ENCODE data around the gene NAA60.
A peak's percentile ranks its signal among the peaks of the same experiment; 100 is the strongest.
"Not testable (repeated sequence)": the region's sequence is repeated elsewhere in the genome, so short reads cannot be mapped to it uniquely, and the experiment has no call there.

NAA60 gene

GRCh38 chr16:3486506-3487215 is 43.2 kb downstream of the NAA60 start:
- Histone ChIP-seq H3K4me1 (ENCODE audit: insufficient read depth, low read length) (no peaks in the 10 kb centered on the region), H3K36me3 (ENCODE audit: insufficient read depth, low read length) (peaks cover 41% of the 10 kb centered on the region), H3K9me3 (ENCODE audit: low read length) (no peaks in the 10 kb centered on the region), H3K4me3 (ENCODE audit: low read depth in 1 of 2, low read length in 2 of 2) (no peak overlapping the region), H3K9ac (ENCODE audit: low read length) (no peak overlapping the region), H3K27ac (ENCODE audit: low read depth, low read length) (no peak overlapping the region), H3K27me3 (ENCODE audit: control insufficient read depth in 1 of 2, insufficient read depth in 2 of 2, low read length in 2 of 2) (no peaks in the 10 kb centered on the region)

DNA sequence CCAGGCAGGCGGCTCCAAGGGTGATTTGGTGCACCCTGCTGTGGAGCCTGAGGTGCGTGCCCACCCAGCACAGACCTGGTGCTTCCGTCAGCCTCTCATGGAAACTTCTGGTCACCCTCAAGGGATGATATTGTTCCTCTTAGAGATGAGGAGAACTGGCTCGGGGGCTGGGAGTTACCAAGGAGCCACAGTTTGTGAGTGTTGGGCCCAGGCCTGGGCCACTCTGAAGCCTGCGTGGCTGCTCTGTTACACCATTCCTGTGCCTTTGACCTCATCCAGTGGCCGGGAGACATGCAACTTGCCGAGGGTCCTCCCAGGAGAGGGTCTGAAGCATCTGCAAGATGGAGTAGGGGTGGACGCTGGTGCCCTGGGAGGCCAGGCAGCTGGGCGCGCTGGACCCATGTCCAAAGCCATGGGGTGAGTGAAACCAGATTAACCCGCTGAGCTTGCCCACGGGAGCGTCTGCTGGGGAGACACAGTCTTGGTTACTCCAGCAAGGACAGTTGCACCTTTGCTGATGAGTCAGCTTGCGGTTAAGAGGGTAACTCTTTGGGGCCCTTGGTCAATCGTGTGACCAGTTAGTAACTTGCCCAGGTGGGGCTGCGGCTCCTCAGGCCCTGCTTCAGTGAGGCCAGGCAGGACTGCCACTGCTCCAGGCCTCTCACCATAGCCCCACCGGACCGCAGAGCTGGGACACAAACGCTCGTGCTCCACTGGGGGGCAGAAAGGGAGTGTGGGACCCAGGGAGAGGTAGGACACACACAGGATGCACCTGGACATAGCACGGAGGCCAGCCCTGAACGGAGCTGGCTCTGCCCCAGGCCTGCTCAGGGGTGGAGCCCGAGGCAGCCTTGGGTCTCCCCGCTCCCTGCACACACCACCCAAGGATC is 44.3 kb downstream of the NAA60 start:
- Histone ChIP-seq H3K4me3 (ENCODE audit: low read depth in 1 of 2, low read length in 2 of 2) (no peak overlapping the region), H3K27me3 (ENCODE audit: control insufficient read depth in 1 of 2, insufficient read depth in 2 of 2, low read length in 2 of 2) (no peaks in the 10 kb centered on the region), H3K27ac (ENCODE audit: low read depth, low read length) (no peak overlapping the region), H3K9ac (ENCODE audit: low read length) (no peak overlapping the region), H3K4me1 (ENCODE audit: insufficient read depth, low read length) (no peaks in the 10 kb centered on the region), H3K9me3 (ENCODE audit: low read length) (no peaks in the 10 kb centered on the region), H3K36me3 (ENCODE audit: insufficient read depth, low read length) (peaks cover 33% of the 10 kb centered on the region)

DNA sequence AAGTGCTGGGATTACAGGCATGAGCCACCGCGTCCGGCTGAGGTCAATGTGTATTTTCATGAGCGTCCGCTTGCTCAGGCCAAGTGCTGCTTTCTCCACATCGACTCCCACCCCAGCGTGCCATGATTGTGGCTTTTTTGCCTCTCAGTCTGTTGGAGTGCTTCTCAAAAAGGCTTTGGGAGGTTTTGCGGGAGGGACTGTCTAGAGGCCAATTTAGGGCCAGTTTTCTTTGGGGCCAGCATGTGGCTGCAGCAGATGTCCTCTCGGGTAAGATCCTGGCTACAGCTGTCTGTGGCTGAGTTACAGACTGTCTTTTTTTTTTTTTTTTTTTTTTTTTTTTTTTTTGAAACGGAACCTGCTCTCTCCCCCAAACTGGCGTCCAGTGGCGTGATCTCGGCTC is 45.3 kb downstream of the NAA60 start:
- Histone ChIP-seq H3K27me3 (ENCODE audit: control insufficient read depth in 1 of 2, insufficient read depth in 2 of 2, low read length in 2 of 2) (no peaks in the 10 kb centered on the region), H3K4me1 (ENCODE audit: insufficient read depth, low read length) (no peaks in the 10 kb centered on the region), H3K4me3 (ENCODE audit: low read depth in 1 of 2, low read length in 2 of 2) (no peak overlapping the region), H3K36me3 (ENCODE audit: insufficient read depth, low read length) (peaks cover 23% of the 10 kb centered on the region), H3K9me3 (ENCODE audit: low read length) (no peaks in the 10 kb centered on the region), H3K27ac (ENCODE audit: low read depth, low read length) (no peak overlapping the region), H3K9ac (ENCODE audit: low read length) (no peak overlapping the region)

DNA sequence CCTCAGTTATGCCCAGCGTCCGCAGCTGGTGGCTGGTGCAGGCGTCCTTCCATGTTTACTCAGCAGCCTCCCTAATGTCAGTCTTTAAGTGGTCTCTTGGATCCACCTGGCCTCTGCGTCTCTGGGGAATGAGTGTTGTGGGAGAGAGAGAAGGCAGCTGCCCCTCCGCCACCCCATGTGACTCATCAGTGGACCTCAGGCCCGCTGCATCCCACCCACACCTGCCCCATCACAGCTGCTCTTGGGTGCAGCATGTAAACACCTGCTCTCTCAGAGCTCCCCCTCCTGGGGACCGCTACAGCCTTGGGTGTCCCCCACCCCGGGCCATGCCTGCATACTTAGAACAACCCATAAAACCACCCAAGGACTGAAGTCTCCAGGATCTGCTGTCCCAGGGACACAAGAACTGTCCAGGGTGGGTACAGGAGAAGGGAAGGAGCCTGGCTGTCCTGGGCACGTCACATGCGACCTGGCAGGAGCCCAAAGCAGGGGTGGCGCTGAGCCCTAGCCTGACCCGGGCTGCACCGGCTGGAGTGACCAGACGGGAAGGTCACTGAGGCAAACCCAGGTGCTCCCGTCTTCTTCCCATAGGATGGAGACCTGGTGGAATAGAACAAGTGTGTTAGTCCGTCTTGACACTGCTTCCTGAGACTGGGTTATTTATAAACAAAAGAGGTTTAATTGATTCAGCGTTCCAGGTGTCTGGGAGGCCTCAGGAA is 47.6 kb downstream of the NAA60 start:
- no peaks in the 10 kb centered on the region for H3K9me3 ChIP-seq (ENCODE audit: low read length)
- no peak overlapping the region for H3K27ac ChIP-seq (ENCODE audit: low read depth, low read length)
- peaks cover 1% of the 10 kb centered on the region for H3K36me3 ChIP-seq (ENCODE audit: insufficient read depth, low read length)
- no peaks in the 10 kb centered on the region for H3K4me1 ChIP-seq (ENCODE audit: insufficient read depth, low read length)
- no peak overlapping the region for H3K4me3 ChIP-seq (ENCODE audit: low read depth in 1 of 2, low read length in 2 of 2)
- H3K27me3 ChIP-seq (ENCODE audit: control insufficient read depth in 1 of 2, insufficient read depth in 2 of 2, low read length in 2 of 2): no peaks in the 10 kb centered on the region
- no peak overlapping the region for H3K9ac ChIP-seq (ENCODE audit: low read length)

DNA sequence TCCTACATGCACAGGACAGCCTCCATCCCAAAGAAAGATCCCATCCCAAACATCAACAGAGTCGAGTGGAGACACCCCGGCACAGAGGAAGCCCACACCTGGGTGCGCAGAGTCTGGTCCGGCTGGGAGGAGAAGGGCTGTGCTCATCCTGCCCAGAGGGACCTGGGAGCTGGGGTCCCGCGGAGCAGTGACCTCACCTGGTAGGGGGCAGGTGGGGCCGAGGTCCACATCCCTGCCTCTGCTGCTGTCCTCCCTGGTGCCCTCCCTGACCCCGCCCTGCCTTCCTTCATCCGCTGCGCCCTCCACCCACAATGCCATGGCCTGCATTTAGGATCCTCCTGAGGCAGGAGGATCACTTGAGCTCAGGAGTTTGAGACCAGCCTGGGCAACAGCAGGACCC is 48.9 kb downstream of the NAA60 start:
- H3K9me3 ChIP-seq (ENCODE audit: low read length): no peaks in the 10 kb centered on the region
- H3K27me3 ChIP-seq (ENCODE audit: control insufficient read depth in 1 of 2, insufficient read depth in 2 of 2, low read length in 2 of 2): no peaks in the 10 kb centered on the region
- H3K27ac ChIP-seq (ENCODE audit: low read depth, low read length): no peak overlapping the region
- H3K9ac ChIP-seq (ENCODE audit: low read length): no peak overlapping the region
- H3K36me3 ChIP-seq (ENCODE audit: insufficient read depth, low read length): no peaks in the 10 kb centered on the region
- H3K4me1 ChIP-seq (ENCODE audit: insufficient read depth, low read length): no peaks in the 10 kb centered on the region
- no peak overlapping the region for H3K4me3 ChIP-seq (ENCODE audit: low read depth in 1 of 2, low read length in 2 of 2)

DNA sequence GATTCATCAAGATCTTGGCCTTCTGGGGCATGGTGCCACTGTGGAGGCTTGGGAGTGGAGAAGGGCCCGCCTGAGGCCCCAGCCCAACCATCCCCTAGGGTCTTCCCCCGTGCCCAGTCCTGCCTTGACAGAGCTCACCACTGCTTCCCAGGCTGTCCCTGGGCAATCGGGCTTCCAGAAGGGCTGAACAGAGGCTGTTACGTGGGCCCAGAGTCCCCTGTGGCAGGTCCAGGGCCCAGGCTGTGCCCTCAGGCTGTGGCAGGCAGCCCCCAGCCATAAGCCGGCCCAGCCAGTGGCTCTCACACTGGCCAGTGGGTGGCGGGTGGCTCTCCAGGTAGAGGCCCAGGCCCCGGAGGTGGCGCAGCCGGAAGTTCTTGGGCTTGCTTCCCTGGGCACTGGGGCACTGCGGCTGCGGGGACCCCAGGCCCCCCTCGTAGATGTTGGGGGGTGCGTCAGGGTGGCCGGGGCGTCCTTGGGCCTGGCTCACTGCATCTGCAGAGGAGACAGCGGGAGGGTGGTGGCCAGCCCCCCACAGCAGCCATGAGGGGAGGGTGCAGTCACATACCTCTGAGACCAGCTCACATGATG is 51.0 kb downstream of the NAA60 start:
- Histone ChIP-seq H3K27me3 (ENCODE audit: control insufficient read depth in 1 of 2, insufficient read depth in 2 of 2, low read length in 2 of 2) (no peaks in the 10 kb centered on the region), H3K4me1 (ENCODE audit: insufficient read depth, low read length) (no peaks in the 10 kb centered on the region), H3K27ac (ENCODE audit: low read depth, low read length) (no peak overlapping the region), H3K4me3 (ENCODE audit: low read depth in 1 of 2, low read length in 2 of 2) (no peak overlapping the region), H3K9ac (ENCODE audit: low read length) (no peak overlapping the region), H3K36me3 (ENCODE audit: insufficient read depth, low read length) (no peaks in the 10 kb centered on the region), H3K9me3 (ENCODE audit: low read length) (no peaks in the 10 kb centered on the region)

DNA sequence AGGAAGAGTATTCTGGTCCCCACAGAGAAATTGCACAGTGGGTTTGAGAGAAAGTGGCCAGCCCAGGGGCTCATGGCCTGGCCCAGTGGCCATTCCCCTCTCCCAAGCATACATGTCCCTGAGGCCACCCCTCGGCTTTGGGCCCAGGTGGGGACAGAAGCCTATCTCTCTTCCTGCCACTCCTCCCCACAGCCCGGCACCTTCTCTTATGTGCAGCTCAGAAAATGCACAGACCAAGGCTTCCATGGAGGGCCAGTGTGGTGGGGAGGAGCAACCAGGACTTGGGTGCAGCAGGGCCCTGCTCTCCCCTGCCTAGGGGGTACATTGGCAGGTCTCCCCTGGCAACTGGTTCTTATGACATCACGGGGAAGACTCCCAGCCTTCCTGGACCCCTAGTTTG is 51.7 kb downstream of the NAA60 start, which contains the start of gene C16orf90:
Gene C16orf90 (minus strand): TSS at position 314 of the 400 bp plus-strand sequence. CDS start 68 bp downstream, at position 246.
- no peaks in the 10 kb centered on the region for H3K9me3 ChIP-seq (ENCODE audit: low read length)
- H3K4me1 ChIP-seq (ENCODE audit: insufficient read depth, low read length): no peaks in the 10 kb centered on the region
- H3K27ac ChIP-seq (ENCODE audit: low read depth, low read length): no peak within 1 kb of the TSS
- no peak within 1 kb of the TSS for H3K9ac ChIP-seq (ENCODE audit: low read length)
- no peak within 1 kb of the TSS for H3K4me3 ChIP-seq (ENCODE audit: low read depth in 1 of 2, low read length in 2 of 2)
- no peaks in the 10 kb centered on the region for H3K27me3 ChIP-seq (ENCODE audit: control insufficient read depth in 1 of 2, insufficient read depth in 2 of 2, low read length in 2 of 2)
- H3K36me3 ChIP-seq (ENCODE audit: insufficient read depth, low read length): no peaks in the 10 kb centered on the region

GRCh38 chr16:3496386-3496785 is 52.9 kb downstream of the NAA60 start:
- no peak overlapping the region for H3K9ac ChIP-seq (ENCODE audit: low read length)
- H3K27me3 ChIP-seq (ENCODE audit: control insufficient read depth in 1 of 2, insufficient read depth in 2 of 2, low read length in 2 of 2): no peaks in the 10 kb centered on the region
- H3K27ac ChIP-seq (ENCODE audit: low read depth, low read length): no peak overlapping the region
- no peaks in the 10 kb centered on the region for H3K36me3 ChIP-seq (ENCODE audit: insufficient read depth, low read length)
- no peaks in the 10 kb centered on the region for H3K4me1 ChIP-seq (ENCODE audit: insufficient read depth, low read length)
- no peaks in the 10 kb centered on the region for H3K9me3 ChIP-seq (ENCODE audit: low read length)
- no peak overlapping the region for H3K4me3 ChIP-seq (ENCODE audit: low read depth in 1 of 2, low read length in 2 of 2)

DNA sequence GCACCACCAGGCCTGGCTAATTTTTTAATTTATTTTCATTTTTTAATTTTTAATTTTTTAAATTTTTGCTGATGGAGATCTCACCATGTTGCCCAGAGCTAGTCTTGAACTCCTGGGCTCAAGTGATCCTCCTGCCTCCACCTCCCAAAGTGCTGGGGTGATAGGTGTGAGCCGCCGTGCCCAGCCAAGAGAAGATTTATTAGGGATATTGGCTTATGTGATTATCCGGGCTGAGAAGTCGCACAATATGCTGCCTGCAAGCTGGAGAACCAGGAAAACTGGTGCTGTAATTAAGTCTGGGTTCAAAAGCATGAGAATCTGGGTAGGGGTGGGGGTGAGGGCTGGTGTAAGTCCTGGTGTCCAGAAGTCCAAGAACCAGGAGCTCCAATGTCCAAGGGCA is 54.3 kb downstream of the NAA60 start:
- H3K9me3 ChIP-seq (ENCODE audit: low read length): no peaks in the 10 kb centered on the region
- no peaks in the 10 kb centered on the region for H3K36me3 ChIP-seq (ENCODE audit: insufficient read depth, low read length)
- no peak overlapping the region for H3K4me3 ChIP-seq (ENCODE audit: low read depth in 1 of 2, low read length in 2 of 2)
- H3K9ac ChIP-seq (ENCODE audit: low read length): no peak overlapping the region
- no peak overlapping the region for H3K27ac ChIP-seq (ENCODE audit: low read depth, low read length)
- no peaks in the 10 kb centered on the region for H3K27me3 ChIP-seq (ENCODE audit: control insufficient read depth in 1 of 2, insufficient read depth in 2 of 2, low read length in 2 of 2)
- peaks cover 7% of the 10 kb centered on the region for H3K4me1 ChIP-seq (ENCODE audit: insufficient read depth, low read length)

DNA sequence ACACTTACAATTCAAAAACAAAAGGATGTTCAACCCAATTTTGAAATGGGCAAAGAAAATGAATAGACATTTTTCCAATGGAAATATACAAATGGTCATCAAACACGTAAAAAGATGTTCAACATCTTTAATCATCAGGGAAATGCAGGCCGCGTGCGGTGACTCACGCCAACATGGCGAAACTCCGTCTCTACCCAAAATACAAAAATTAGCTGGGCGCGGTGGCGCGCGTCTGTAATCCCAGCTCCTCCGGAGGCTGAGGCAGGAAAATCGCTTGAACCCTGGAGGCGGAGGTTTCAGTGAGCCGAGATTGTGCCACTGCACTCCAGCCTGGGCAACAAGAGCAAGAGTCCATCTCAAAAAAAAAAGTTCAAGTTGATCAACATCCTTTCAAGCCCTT is 55.5 kb downstream of the NAA60 start:
- Histone ChIP-seq H3K4me1 (ENCODE audit: insufficient read depth, low read length) (peaks cover 7% of the 10 kb centered on the region), H3K9ac (ENCODE audit: low read length) (no peak overlapping the region), H3K4me3 (ENCODE audit: low read depth in 1 of 2, low read length in 2 of 2) (no peak overlapping the region), H3K27ac (ENCODE audit: low read depth, low read length) (no peak overlapping the region), H3K36me3 (ENCODE audit: insufficient read depth, low read length) (no peaks in the 10 kb centered on the region), H3K27me3 (ENCODE audit: control insufficient read depth in 1 of 2, insufficient read depth in 2 of 2, low read length in 2 of 2) (no peaks in the 10 kb centered on the region), H3K9me3 (ENCODE audit: low read length) (no peaks in the 10 kb centered on the region)

DNA sequence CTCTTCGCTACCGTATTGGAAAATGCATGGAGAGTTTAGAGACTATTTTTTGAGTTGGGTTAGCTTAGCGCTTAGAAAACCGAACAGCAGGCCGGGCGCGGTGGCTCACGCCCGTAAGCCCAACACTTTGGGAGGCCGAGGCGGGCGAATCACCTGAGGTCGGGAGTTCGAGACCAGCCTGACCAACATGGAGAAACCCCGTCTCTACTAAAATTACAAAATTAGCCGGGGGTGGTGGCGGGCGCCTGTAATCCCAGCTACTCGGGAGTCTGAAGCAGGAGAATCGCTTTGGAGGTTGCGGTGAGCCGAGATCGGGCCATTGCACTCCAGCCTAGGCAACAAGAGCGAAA is 57.9 kb downstream of the NAA60 start:
- Histone ChIP-seq H3K9ac (ENCODE audit: low read length) (peak overlapping the region; percentile 38), H3K4me3 (ENCODE audit: low read depth in 1 of 2, low read length in 2 of 2) (peak overlapping the region; percentile 56 to 65), H3K27ac (ENCODE audit: low read depth, low read length) (peak overlapping the region; percentile 83)
- H3K4me1 ChIP-seq (ENCODE audit: insufficient read depth, low read length); H3K36me3 ChIP-seq (ENCODE audit: insufficient read depth, low read length); H3K27me3 ChIP-seq (ENCODE audit: control insufficient read depth in 1 of 2, insufficient read depth in 2 of 2, low read length in 2 of 2); H3K9me3 ChIP-seq (ENCODE audit: low read length): not testable (repeated sequence)

All from muscle layer of colon (tissue), 2 donors.